ENCODE data around the gene MALSU1. TPM values are rescaled to one million over a fixed set of nuclear protein-coding genes. Genes with fewer than 3 reads are reported as not detected.

MALSU1 gene
- total RNA-seq, 2 donors from 2014 or later = 6.3 to 57.9 TPM

GRCh38 chr7:23276376-23276775 lies 22.8 kb upstream of the MALSU1 start:
- no peak for TF ChIP-seq POLR2A (IDR thresholded peaks at IDR 0.05)
- TF ChIP-seq CTCF (IDR thresholded peaks at IDR 0.05) = peak in 1 of 7 experiments; percentile 4
- Histone ChIP-seq H3K36me3 (replicated peaks in 1 of 2; ENCODE audit: insufficient read depth in 1 of 2, low read depth in 2 of 2) (no peaks in the 10 kb centered on the region), H3K4me3 (no peak overlapping the region), H3K9me3 (no peaks in the 10 kb centered on the region), H3K27ac (no peak overlapping the region), H3K27me3 (no peaks in the 10 kb centered on the region), H3K4me1 (peaks cover 10% of the 10 kb centered on the region)
- no peak for DNase-seq
- ATAC-seq = no peak
- 67 to 68% methylated on average over 5 of the region's 5 CpGs for WGBS, 2 donors
- intact Hi-C loops (cut with DNase I) = no loop called here

DNA sequence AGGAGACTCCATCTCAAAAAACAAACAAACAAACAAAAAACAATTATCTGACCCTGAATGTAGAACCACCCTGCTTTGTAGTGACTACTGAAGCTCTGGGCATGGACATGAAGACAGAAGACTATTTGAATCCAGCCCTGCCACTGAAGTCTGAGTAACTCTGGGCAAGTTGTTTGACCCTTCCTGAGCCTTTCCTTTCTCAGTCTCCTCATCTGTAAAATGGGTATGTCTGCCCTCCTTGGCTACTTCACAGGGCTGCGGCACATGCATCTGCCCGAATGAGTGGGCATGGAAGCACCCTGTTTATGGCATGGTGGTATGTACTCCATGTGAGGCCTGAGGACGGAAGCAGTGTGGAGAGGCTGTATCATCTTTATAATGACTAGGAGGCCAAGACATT lies 22.2 kb upstream of the MALSU1 start:
- Histone ChIP-seq H3K27me3 (no peaks in the 10 kb centered on the region), H3K4me3 (no peak overlapping the region), H3K27ac (no peak overlapping the region), H3K9me3 (no peaks in the 10 kb centered on the region), H3K4me1 (peaks cover 10% of the 10 kb centered on the region), H3K36me3 (replicated peaks in 1 of 2; ENCODE audit: insufficient read depth in 1 of 2, low read depth in 2 of 2) (no peaks in the 10 kb centered on the region)
- intact Hi-C loops (cut with DNase I) = no loop called here
- DNase-seq = no peak
- TF ChIP-seq POLR2A (IDR thresholded peaks at IDR 0.05) (no peak), CTCF (IDR thresholded peaks at IDR 0.05) (no peak)
- 52 to 63% methylated on average over 3 of the region's 3 CpGs for WGBS, 2 donors
- no peak for ATAC-seq

DNA sequence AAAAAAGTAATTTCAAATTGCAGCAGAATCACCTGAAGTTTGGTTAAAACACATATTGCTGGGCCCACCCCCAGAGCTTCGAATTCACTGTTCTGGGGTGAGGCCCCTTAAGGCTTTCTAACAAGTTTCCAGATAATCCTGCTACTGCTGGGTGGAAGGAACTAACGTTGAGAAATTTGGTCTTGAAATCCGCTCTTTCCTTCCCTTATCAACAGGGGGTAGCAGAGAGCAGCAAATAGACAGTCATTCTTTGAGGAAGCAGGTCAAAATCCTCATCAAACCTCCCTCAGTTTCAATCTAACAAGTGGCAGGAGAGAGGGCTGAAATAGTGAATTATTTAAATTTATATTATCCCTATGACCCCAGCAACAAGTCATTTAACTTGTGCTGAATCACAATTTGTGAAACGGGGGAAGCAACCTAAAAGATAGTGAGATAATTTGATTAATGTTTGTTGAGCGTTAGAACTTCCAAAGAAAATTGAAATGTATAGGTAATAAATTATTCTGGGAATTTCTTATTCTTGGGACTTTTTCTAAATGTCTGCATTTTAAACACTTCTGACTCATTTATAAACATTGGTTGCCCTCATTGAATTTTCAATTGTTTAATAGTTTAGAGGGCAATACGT lies 21.7 kb upstream of the MALSU1 start:
- Histone ChIP-seq H3K27ac (no peak overlapping the region), H3K9me3 (no peaks in the 10 kb centered on the region), H3K4me3 (no peak overlapping the region), H3K36me3 (replicated peaks in 1 of 2; ENCODE audit: insufficient read depth in 1 of 2, low read depth in 2 of 2) (no peaks in the 10 kb centered on the region), H3K27me3 (no peaks in the 10 kb centered on the region), H3K4me1 (peaks cover 10% of the 10 kb centered on the region)
- ATAC-seq = peak; percentile 59
- intact Hi-C loops (cut with DNase I) = no loop called here
- 28 to 29% methylated on average over 6 of the region's 6 CpGs for WGBS, 2 donors
- peak; percentile 15 to 51 (median 36) for DNase-seq
- TF ChIP-seq POLR2A (IDR thresholded peaks at IDR 0.05) = no peak
- peak; percentile 43 to 79 (median 71) for TF ChIP-seq CTCF (IDR thresholded peaks at IDR 0.05)

GRCh38 chr7:23279819-23280525 lies 19.2 kb upstream of the MALSU1 start:
- TF ChIP-seq CTCF (IDR thresholded peaks at IDR 0.05) (no peak), POLR2A (IDR thresholded peaks at IDR 0.05) (no peak)
- no peaks in the 10 kb centered on the region for H3K36me3 ChIP-seq (replicated peaks in 1 of 2; ENCODE audit: insufficient read depth in 1 of 2, low read depth in 2 of 2)
- ATAC-seq (no peak), DNase-seq (no peak)
- H3K27ac ChIP-seq = no peak overlapping the region
- no peak overlapping the region for H3K4me3 ChIP-seq
- 86 to 92% methylated on average over 2 of the region's 2 CpGs for WGBS, 2 donors
- no peaks in the 10 kb centered on the region for H3K9me3 ChIP-seq
- intact Hi-C loops (cut with DNase I) = no loop called here
- no peaks in the 10 kb centered on the region for H3K4me1 ChIP-seq
- no peaks in the 10 kb centered on the region for H3K27me3 ChIP-seq

All from body of pancreas (tissue), 4 donors.